Liver (tissue), 3 donors: ENCODE data around the gene CNIH3.

Experiments
- CTCF ChIP-seq: fragments of 150-350 bp; IDR thresholded peaks from 2 replicates; pipeline ENCODE4 v1.5.1; 2017; ENCODE audit warnings: improper control_type of control experiment, low read depth, low read length; ENCODE audit not compliant: missing input control
- GABPA ChIP-seq, 2 donors: IDR thresholded peaks in 1 of 2; conservative IDR thresholded peaks in 1 of 2; 2 replicates each; pipeline ENCODE4 v1.6.1; 2016; ENCODE audit warnings: antibody characterized with exemption in 2 of 2, mild to moderate bottlenecking in 1 of 2, moderate library complexity in 1 of 2
- JUND ChIP-seq, 2 donors: IDR thresholded peaks; 2 replicates each; pipeline ENCODE4 v1.6.1; 2016; ENCODE audit warnings: antibody characterized with exemption in 2 of 2
- RAD21 ChIP-seq, 2 donors: IDR thresholded peaks; 2 replicates each; pipeline ENCODE4 v1.6.1; 2016; ENCODE audit warnings: antibody characterized with exemption in 2 of 2, mild to moderate bottlenecking in 2 of 2
- REST ChIP-seq: IDR thresholded peaks from 2 replicates; pipeline ENCODE4 v1.6.1; 2016; ENCODE audit warnings: antibody characterized with exemption, mild to moderate bottlenecking
- SP1 ChIP-seq: IDR thresholded peaks from 2 replicates; pipeline ENCODE4 v1.6.1; 2018; ENCODE audit warnings: antibody characterized with exemption, mild to moderate bottlenecking
- TAF1 ChIP-seq: conservative IDR thresholded peaks from 2 replicates; pipeline ENCODE4 v1.6.1; 2016; ENCODE audit warnings: antibody characterized with exemption, mild to moderate bottlenecking
- YY1 ChIP-seq: IDR thresholded peaks from 2 replicates; pipeline ENCODE4 v1.6.1; 2016; ENCODE audit warnings: antibody characterized with exemption, mild to moderate bottlenecking
- TF ChIP-seq, protein P1 (sequence below): IDR thresholded peaks from 2 replicates; pipeline ENCODE4 v1.6.1; 2016; ENCODE audit warnings: antibody characterized with exemption
- donor health status: healthy.
- donor health status: healthy.

GRCh38 chr1:224700918-224701531, 84.9 kb downstream of the CNIH3 start:
- TF ChIP-seq CTCF (peak; percentile 31), JUND (IDR thresholded peaks at IDR 0.05) (no peak), SP1 (no peak), RAD21 (IDR thresholded peaks at IDR 0.05) (peak; percentile 59 to 72), REST (no peak), TAF1 (no peak), YY1 (no peak), GABPA (IDR thresholded peaks at IDR 0.05 in 1 of 2, conservative IDR thresholded peaks at IDR 0.05 in 1 of 2) (no peak)
- TF ChIP-seq, protein P1, sequence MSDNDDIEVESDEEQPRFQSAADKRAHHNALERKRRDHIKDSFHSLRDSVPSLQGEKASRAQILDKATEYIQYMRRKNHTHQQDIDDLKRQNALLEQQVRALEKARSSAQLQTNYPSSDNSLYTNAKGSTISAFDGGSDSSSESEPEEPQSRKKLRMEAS = no peak
